ENCODE results near the gene PARVB.

PARVB gene

GRCh38 chr22:44217346-44217745, 193.2 kb downstream of the PARVB start:
- no peaks in the 10 kb centered on the region for H3K9me3 ChIP-seq (ENCODE audit: control insufficient read depth in 2 of 2, low read length in 2 of 2)
- H3K27ac ChIP-seq (ENCODE audit: low read depth in 2 of 2, low read length in 2 of 2) = no peak overlapping the region
- no peak overlapping the region for H3K9ac ChIP-seq (ENCODE audit: low read depth in 1 of 2, low read length in 2 of 2)
- no peaks in the 10 kb centered on the region for H3K36me3 ChIP-seq (ENCODE audit: control insufficient read depth in 2 of 2, insufficient read depth in 2 of 2, low read length in 2 of 2)
- H3K4me3 ChIP-seq (ENCODE audit: low read length in 2 of 2) = no peak overlapping the region
- H3K27me3 ChIP-seq (ENCODE audit: control insufficient read depth in 2 of 2, insufficient read depth in 2 of 2, low read length in 2 of 2) = no peaks in the 10 kb centered on the region
- H3K4me1 ChIP-seq (ENCODE audit: control insufficient read depth in 2 of 2, insufficient read depth in 2 of 2, low read length in 2 of 2) = peaks cover 0 to 3% of the 10 kb centered on the region in 2 donors

DNA sequence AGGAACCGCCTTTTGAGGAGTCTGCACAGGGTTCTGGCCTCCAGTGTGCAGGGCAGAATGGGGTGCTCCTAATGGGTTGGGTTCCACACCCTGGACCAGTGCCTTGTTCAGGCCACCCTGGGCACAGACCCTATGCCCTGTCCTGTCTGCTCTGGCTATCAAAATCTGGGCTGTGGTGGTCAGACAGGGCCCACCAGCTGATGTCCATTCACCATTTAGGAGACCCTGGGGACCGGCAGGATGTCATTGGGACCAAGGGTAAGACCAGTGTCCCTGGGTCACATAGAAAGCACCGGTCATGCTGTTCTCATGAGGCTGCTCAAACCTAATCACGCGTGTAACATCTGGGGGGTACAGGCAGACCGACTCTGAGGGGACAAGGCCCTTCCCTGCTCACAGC, 194.0 kb downstream of the PARVB start:
- Histone ChIP-seq H3K9ac (ENCODE audit: low read depth in 1 of 2, low read length in 2 of 2) (no peak overlapping the region), H3K27me3 (ENCODE audit: control insufficient read depth in 2 of 2, insufficient read depth in 2 of 2, low read length in 2 of 2) (no peaks in the 10 kb centered on the region), H3K36me3 (ENCODE audit: control insufficient read depth in 2 of 2, insufficient read depth in 2 of 2, low read length in 2 of 2) (no peaks in the 10 kb centered on the region), H3K9me3 (ENCODE audit: control insufficient read depth in 2 of 2, low read length in 2 of 2) (no peaks in the 10 kb centered on the region), H3K4me3 (ENCODE audit: low read length in 2 of 2) (no peak overlapping the region), H3K27ac (ENCODE audit: low read depth in 2 of 2, low read length in 2 of 2) (no peak overlapping the region), H3K4me1 (ENCODE audit: control insufficient read depth in 2 of 2, insufficient read depth in 2 of 2, low read length in 2 of 2) (no peaks in the 10 kb centered on the region)

DNA sequence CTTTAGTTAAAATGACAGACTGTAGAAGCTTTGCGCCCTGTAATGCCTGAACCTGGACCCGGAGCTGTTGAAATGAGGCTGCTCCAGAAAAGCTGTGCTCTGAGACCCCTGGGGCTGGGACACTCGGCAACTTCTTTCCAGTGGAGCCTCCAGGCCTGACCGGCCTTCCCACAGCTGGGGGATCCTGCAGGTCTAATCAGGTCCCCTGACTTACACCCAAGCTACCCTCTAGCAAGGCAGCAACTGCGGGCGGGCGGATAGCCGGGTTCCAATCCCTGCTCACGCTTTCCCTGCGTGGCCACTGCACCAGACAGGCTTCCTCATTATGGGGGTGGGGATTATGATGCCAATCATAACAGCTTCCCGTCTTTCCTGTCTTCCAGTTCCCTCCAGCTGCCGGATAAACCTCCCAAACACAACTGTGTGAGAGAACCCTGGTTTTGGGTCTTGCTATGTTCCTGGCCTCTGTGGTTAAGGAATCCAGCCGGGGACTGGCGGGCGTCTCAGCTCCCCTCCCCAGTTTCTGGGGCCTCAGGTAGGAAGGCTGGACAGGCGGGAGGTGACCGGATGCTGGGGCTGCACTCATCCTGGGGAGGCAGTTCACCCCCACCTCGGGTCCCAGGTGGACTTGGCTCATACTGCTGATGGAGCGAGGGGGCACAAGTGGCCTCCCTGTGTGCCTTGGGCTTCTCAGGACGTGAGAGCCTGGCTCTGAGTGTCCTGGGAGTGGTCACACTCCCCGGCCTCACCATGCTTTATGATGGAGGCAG, 195.2 kb downstream of the PARVB start:
- H3K9me3 ChIP-seq (ENCODE audit: control insufficient read depth in 2 of 2, low read length in 2 of 2) = no peaks in the 10 kb centered on the region
- H3K4me1 ChIP-seq (ENCODE audit: control insufficient read depth in 2 of 2, insufficient read depth in 2 of 2, low read length in 2 of 2) = no peaks in the 10 kb centered on the region
- H3K27ac ChIP-seq (ENCODE audit: low read depth in 2 of 2, low read length in 2 of 2) = no peak overlapping the region
- H3K9ac ChIP-seq (ENCODE audit: low read depth in 1 of 2, low read length in 2 of 2) = no peak overlapping the region
- no peak overlapping the region for H3K4me3 ChIP-seq (ENCODE audit: low read length in 2 of 2)
- H3K36me3 ChIP-seq (ENCODE audit: control insufficient read depth in 2 of 2, insufficient read depth in 2 of 2, low read length in 2 of 2) = no peaks in the 10 kb centered on the region
- H3K27me3 ChIP-seq (ENCODE audit: control insufficient read depth in 2 of 2, insufficient read depth in 2 of 2, low read length in 2 of 2) = no peaks in the 10 kb centered on the region

DNA sequence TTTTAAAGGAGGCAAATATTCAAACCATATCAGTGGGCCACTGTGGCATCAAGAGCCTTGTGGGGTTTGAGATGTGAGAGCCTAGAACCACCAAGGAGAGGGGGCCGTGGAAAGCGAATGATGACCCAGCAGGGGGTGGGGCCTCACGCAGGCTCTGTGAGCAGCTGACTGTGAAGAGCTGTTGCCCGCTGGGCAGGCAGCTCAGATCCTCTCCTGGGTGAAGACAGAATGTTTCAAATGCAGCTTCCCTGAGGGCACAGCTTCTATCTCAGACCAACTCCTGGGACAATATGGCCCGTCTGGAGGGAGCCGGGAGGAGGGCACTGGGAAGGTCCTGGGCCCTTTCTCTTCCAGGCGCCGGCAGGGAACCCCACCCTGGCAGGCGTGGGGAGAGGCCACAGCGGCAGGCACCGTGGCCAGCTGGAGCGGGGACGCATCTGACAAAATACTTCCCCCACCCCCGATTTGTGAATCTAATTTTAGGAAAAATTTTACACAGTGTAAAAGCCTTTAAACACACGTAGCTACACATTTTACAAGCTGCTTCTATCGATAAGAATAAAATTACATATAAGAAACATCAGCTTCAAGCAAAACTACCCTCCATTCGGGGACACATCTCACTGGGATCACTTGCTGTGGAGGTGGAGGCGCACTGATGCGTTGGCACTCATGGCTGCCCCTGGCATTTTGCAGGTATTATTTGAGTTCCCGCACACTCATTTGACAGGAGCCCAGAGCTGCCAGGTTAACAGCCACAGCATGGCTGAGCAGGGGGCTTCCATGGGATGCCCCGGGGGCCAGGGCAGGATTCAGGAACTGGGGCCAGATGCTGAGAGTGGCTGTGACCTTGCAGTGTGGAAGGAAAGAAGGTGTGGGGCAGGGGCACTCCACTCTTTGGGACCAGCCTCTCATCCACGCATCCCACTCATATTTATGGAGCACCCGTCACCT, 196.9 kb downstream of the PARVB start:
- Histone ChIP-seq H3K4me1 (ENCODE audit: control insufficient read depth in 2 of 2, insufficient read depth in 2 of 2, low read length in 2 of 2) (no peaks in the 10 kb centered on the region), H3K9me3 (ENCODE audit: control insufficient read depth in 2 of 2, low read length in 2 of 2) (no peaks in the 10 kb centered on the region), H3K27me3 (ENCODE audit: control insufficient read depth in 2 of 2, insufficient read depth in 2 of 2, low read length in 2 of 2) (no peaks in the 10 kb centered on the region), H3K36me3 (ENCODE audit: control insufficient read depth in 2 of 2, insufficient read depth in 2 of 2, low read length in 2 of 2) (no peaks in the 10 kb centered on the region), H3K9ac (ENCODE audit: low read depth in 1 of 2, low read length in 2 of 2) (no peak overlapping the region), H3K4me3 (ENCODE audit: low read length in 2 of 2) (no peak overlapping the region), H3K27ac (ENCODE audit: low read depth in 2 of 2, low read length in 2 of 2) (no peak overlapping the region)

DNA sequence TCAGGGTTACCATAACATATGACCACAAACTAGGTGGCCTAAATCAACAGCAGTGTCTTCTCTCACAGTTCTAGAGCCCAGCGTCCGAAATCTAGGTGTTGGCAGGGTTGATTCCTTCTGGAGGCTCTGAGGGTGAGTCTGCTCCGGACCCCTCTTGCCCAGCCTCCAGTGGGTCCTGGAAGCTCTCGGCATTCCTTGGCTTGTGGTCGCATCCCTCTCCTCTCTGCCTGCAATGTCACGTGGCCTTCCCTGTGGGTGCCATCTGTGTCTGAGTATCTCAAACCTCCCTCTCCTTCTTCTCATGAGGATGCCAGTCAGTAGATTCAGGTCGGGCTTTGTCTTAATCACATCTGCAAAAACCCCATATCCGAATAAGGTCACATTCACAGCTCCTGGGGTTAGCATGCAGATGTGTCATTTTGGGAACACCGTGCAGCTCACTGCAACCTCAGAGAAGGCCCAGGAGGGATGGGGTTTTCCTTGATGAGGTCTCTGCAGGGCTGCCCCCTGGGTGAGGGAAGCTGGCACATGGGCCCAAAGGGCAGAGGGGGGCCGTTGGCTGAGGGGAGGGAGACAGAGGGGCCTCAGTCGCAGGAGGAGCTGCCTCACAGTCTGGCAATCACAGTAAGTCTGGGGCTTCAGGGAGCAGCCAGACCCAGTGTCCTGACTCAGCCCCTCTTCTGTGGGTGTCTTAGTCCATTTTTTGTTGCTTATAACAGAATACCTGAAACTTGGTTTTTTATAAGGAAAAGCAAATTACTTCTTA, 197.8 kb downstream of the PARVB start:
- Histone ChIP-seq H3K4me1 (ENCODE audit: control insufficient read depth in 2 of 2, insufficient read depth in 2 of 2, low read length in 2 of 2) (no peaks in the 10 kb centered on the region), H3K9me3 (ENCODE audit: control insufficient read depth in 2 of 2, low read length in 2 of 2) (no peaks in the 10 kb centered on the region), H3K4me3 (ENCODE audit: low read length in 2 of 2) (no peak overlapping the region), H3K36me3 (ENCODE audit: control insufficient read depth in 2 of 2, insufficient read depth in 2 of 2, low read length in 2 of 2) (no peaks in the 10 kb centered on the region), H3K27me3 (ENCODE audit: control insufficient read depth in 2 of 2, insufficient read depth in 2 of 2, low read length in 2 of 2) (no peaks in the 10 kb centered on the region), H3K9ac (ENCODE audit: low read depth in 1 of 2, low read length in 2 of 2) (no peak overlapping the region), H3K27ac (ENCODE audit: low read depth in 2 of 2, low read length in 2 of 2) (no peak overlapping the region)

Data from mucosa of rectum (tissue), 2 donors.